ENCODE results near the gene SKIDA1.

SKIDA1 gene

DNA sequence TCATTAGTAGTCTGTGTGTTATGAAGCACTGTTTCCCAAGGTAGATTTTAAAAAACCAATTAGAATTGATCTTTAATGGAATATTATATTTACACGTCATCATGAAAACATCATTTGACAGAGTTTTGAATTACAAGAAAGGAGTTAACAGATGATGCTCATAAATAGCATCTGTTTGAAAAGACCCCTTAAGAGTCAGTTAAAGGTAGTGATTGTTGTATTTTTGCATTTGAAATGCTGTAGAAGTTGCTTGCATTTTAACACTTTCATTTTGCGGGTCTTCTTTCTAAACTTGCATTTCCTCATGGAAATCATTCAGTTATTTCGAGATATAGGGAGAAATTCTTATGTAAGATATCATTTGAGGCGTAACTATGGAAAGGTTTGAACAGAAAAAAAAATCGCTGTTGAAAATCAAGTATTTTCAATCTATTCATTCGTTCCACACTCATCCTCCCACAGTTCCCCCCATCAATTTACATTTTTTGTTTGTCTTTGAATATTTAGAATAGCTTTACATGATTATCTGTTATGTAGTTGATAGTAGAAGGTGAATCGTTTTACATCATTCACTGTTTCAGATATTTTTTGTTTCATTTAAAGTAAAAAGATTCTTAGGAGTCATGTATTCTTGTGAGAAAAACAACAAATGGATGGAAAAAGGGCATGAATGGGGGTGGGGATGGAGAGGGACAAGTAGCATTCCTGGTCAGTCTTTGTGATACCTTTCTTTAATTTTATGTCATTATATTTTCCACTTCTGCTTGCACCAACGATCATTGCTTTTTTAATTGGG lies 3.0 kb upstream of the SKIDA1 start:
- no peak for DNase-seq

DNA sequence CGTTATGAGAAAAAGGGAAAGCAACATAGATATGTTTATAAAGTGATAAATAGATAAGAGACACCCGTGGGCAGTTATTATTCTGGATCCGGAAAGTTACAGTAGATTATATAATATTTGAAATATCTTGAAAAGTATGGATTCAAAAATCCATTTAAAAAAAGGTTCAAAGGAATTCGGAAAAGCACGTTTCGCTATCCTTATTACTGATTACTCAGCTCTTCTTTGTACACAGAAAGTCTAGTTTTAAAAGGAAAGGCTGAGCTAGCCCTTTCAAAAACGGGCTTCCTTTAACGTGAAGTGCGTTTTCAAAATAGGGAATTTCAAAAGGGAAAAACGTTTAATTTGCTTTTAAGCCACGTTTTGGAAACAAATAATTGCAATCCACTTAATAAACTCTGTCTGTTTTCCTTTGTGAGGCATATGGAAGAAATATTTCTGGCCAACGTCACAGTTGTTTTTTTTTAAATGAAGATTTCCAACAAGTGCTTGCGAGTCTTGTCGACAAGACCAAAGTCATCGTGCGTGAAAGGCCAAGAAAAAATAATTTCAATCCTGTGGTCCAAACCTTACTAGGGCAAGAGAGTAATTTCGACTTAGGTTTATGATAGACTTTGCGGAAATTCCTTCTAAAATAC lies 2.2 kb upstream of the SKIDA1 start:
- DNase-seq = no peak

GRCh38 chr10:21526860-21527597 lies 1.5 kb upstream of the SKIDA1 start:
- peak; percentile 83 for DNase-seq

DNA sequence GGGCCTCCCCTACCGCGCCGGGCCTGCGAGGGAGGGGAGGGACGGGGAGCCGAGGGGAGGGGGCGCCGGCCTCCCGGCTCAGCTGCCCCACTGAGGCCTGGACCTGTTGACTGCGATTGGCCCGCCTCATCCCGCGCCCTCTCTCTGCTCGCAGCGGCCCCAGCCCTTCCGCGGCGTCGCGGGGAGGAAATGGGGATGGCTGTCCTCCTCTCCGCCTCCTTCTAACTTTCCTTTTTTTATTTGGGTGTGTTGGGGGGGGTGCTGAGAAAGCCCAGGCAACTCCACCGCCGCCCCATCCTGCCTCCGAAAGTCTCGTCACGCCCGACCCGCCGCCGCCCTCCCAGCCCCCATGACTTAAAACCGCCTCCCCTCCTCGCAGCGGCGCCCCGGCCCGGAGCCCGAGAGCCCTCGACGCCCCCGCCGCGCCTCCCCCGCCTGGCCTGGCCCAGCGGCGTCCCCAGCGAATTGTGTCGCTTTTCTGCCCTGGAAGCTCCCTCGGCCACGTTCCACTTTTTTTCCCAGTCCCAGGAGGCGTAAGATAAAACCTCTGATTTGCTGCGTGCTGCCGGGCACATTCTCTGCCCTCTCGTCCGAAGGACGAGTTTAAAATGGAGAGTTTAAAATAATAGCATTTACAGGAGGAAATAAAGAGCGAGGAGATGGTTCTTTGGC lies 842 bp upstream of the SKIDA1 start:
- peak; percentile 95 for DNase-seq

DNA sequence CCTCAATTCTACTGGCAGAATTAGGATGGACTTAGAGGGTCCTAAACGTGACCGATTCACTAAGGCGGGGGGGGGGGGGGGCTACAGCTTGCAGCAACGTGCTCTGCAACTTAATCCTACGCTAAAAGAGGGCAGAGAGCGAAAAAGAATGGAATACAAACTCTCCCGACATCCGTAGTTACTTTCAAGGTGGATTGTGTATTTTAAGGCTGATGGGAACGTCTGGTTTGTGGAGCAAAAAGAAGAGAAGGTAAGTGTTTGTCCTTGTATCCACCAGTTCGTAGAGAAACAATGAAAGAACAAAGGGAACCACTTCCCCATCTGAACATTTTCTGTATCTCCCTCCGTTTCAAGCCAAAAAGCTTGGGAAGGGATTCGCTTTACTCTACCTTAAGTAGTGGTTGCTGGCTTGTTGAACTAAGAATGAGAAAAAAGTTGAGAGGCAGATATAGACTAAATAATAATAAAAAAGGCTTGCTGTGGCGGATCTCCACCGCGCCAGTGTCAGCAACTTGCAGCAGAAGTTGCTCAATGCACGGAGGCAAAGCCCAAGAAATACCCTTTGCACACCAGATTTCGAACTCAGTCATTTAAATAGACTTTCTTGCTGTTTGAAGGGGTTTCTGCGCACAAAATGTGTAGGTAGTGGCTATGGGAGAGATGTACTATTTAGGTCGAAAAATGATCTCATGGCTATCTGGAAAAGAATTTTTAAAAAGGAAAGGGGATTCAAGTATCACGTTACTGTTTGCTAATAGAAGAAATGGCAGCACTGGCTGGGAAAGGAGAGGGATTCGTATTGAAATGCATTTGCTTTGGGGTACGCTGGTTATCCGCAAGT lies 736 bp downstream of the SKIDA1 start:
- no peak for DNase-seq

DNA sequence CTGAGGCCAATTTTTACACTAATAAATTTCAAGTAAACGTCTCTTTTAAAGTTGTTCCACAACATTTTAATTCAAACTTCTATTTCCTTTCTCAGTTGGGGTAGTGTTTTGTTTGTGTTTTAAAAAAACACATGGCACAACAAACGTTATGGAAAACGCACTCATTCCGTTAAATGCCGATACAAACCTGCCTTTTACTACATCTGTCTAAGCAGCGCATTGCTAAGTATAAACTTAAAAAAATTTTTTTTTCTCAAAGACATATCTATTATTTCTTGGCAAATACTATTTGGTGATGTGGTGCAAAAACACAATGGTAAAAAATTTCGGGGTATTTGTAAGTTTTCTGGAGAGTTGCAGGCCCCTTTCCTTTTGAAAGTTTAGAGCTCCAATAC lies 1.4 kb downstream of the SKIDA1 start:
- no peak for DNase-seq

DNA sequence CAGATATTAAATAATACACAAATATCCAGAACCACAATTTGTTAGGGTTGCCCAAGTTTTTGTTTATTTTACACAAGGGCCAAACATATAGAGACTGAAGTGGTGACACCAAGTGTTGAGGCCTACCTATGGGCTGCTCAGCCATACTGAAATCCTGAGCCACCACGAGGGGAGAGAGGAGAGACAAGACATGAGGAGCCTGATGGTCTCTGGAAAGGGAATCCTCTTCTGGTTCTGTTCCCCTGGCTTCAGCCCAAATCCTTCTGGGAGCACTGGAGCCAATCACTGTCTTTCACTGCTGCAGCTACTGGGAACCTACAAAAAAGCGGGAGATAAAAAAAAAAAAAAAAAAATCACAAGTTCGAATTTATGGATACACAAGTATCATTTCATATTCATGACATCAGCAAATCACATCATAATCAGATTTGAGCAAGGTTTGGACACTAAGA lies 1.9 kb downstream of the SKIDA1 start:
- peak; percentile 58 for DNase-seq

- DNase-seq = no peak
Measured at GRCh38 chr10:21522631-21523406, 2.7 kb downstream of the SKIDA1 start.

- no peak for DNase-seq
Measured at GRCh38 chr10:21521751-21522533, 3.5 kb downstream of the SKIDA1 start.

GRCh38 chr10:21520949-21521348 lies 4.5 kb downstream of the SKIDA1 start:
- no peak for DNase-seq

- DNase-seq = no peak
Measured at GRCh38 chr10:21520509-21520908, 5.0 kb downstream of the SKIDA1 start.

DNA sequence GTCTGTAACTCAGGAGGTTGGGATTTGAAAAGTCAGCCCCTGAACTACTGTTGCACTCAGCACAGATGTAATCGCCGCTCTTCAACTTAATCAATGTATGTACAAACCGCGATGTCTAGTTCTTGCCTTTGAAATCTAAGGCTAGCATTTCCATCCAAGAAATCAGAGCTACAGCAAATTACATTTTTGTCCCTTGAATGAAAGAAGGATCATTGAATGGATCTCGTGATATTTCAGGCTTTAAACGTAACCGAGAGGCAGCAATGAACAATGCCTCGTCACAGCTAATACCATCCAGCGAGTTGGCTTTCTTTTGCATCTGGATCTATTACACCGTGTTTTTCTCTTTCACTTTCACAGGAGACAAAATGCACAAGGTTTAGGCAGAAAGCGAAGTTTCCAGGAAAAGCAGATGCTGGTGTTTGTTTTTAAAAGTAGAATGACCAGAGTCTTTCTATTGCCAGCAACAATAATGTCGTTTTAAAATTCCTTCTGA lies 5.5 kb downstream of the SKIDA1 start:
- DNase-seq = no peak

- DNase-seq = no peak
Measured at GRCh38 chr10:21519397-21519933, 6.0 kb downstream of the SKIDA1 start.

- DNase-seq = peak; percentile 59
Measured at GRCh38 chr10:21518641-21519396, 6.7 kb downstream of the SKIDA1 start.

- DNase-seq = no peak
Measured at GRCh38 chr10:21518149-21518640, 7.3 kb downstream of the SKIDA1 start.

- DNase-seq = peak; percentile 76
Measured at GRCh38 chr10:21517134-21518031, 8.1 kb downstream of the SKIDA1 start.

- DNase-seq = peak; percentile 80
Measured at GRCh38 chr10:21516242-21517131, 9.0 kb downstream of the SKIDA1 start.

Data from left hindlimb (tissue), 1 donor.